ENCODE measurements around the gene IGFBP5.

Gene IGFBP5

DNA sequence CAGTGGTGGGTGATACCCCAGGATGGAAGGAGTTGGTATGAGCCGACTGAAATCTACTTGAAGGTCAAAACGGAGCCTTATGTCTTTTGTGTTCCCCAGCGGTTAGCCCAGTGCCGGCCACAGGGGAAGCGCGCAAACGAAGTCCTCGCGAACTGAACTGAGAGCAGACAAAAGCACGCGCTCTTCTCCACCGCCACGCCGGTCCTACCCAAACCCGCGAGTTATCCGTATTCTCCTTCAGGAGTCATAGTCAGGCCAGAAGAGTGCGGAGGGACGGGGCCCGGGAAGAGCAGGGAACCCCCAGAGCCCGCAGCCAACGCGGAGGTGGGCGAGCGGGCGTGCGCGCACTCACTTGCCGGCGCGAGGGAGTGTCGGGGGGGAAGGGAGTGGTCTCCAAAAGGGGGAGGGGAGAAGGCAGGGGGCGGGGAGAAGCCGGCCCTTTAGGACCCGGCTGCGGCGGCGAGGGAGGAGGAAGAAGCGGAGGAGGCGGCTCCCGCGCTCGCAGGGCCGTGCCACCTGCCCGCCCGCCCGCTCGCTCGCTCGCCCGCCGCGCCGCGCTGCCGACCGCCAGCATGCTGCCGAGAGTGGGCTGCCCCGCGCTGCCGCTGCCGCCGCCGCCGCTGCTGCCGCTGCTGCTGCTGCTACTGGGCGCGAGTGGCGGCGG is 62.3 kb downstream of the IGFBP5 start, which contains the start of gene IGFBP2:
Gene IGFBP2 (plus strand): TSS at position 469 of the 664 bp plus-strand sequence. CDS start 104 bp downstream, at position 573.
- Histone ChIP-seq H3K4me3 (peak within 1 kb of the TSS; percentile 23 to 47 (median 37)), H3K27ac (peak within 1 kb of the TSS in 2 of 21 experiments; percentile 11 to 51)

DNA sequence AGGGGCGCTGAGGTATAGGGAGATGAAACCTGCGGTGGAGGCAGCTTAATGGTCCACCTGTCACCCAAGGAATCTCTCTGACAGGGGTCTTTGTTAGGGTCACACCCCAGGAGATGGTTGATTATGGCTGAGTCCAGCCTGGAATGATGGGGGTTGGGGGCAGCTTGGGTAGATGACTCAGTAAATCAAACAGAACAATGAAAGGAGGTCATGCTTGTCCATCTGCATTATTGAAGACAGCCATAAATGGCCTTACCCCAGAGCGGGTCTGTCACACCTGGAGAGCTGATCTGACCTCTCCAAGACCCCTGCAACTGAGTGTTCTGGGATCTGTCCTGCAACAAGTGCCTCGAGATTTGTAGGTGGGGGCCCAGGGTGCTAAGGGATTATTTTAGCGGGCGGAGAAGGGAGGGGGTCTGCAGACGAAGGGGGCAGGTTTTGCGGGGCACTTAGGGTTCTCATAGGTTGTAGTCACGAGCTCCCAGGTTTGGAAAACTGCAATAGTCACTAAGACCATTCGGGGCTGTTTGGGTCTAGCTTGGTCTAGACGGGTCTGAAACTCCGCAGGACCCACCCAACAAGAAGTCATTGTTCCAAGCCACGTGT is 62.9 kb downstream of the IGFBP5 start:
- Histone ChIP-seq H3K27ac (no peak overlapping the region), H3K4me3 (no peak overlapping the region)

DNA sequence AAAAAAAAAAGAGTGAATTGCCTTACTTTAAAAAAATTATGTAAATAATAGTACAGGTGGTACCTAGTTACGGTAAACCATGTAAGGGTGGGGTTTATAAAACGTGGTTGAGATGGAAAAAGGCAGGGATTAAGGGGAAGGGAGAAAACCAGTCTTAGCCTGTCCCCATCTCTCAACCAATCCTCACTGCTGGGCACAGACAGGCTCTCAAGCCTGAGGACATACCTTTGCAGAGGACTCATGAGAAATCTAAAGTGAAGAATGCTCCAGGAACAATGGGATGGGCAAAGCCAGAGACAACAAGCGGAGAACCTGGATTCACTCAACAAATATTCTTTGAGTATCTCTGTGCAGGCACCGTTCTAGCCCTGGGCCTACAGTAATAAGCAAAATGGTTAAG is 65.6 kb downstream of the IGFBP5 start:
- no peak overlapping the region for H3K4me3 ChIP-seq

DNA sequence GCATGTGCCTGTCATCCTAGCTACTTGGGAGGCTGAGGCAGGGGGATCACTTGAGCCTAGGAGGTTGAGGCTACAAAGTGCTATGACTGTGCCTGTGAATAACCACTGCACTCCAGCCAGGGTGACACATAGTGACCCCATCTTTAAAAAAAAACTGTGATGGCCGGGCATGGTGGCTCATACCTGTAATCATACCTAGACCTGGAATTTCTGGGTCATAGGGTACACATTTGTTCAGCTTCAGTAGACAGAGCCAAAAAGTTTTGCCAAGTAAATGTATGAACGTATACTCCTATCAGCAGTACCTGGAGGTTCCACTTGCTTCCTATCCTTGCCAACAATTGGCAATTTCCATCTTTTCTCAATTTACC is 68.5 kb downstream of the IGFBP5 start:
- no peak overlapping the region for H3K4me3 ChIP-seq

More for the DNA sequence above, 65.6 kb downstream of the IGFBP5 start:
- H3K27ac ChIP-seq: no peak overlapping the region

DNA sequence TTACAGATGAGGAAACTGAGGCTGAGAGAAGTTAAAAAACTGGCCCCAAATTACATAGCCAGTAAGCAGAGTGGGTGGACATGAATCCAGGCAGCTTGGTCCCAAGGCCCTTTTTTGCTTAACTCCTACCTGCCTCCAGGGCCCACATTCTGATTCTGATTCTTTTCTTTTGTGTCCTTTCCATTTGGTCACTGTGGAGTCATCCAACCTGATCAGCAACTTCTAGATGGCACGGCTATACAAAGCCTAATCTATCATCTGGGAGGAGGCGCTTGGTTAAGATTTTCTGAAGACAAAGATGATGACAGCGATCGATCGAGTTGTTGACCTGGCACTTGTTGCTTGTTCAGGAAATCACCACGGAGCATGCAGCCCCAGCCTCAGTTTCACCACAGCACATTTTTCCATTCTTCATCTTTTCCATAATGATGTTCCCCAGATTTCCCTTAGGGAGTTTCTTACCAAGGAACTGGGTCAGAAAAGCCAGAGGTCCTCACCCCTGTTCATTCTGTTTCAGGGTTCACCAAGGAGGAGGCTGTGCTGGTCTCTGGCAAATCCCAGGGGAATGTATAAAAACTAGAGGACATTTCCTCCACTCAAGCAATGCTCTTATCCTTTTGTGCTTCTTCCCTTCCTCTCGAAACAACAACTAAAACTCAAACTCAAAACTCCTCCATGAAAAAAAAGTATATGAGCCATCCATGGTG is 69.0 kb downstream of the IGFBP5 start:
- H3K4me3 ChIP-seq: no peak overlapping the region

More for the DNA sequence above, 68.5 kb downstream of the IGFBP5 start:
- no peak overlapping the region for H3K27ac ChIP-seq

DNA sequence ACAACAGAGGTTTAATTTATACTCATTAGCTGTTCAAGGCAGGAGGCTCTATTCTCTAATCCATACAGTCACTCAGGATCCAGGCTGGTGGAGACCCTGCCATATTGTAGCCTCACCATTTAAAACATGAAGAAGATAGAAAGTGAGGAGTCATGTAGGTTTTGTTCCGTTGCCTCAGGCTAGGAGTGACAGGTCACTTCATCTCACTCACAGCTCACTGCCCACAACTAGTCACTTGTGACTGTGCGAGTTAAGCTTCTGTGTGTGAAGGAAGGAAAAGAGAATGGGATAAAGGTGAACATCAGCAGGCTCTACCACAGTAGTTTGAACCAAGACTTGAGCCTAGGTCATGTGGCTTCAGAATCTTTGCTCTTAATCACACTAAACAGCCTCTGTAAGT is 71.1 kb downstream of the IGFBP5 start:
- no peak overlapping the region for H3K4me3 ChIP-seq
- no peak overlapping the region for H3K27ac ChIP-seq

More for the DNA sequence above, 69.0 kb downstream of the IGFBP5 start:
- H3K27ac ChIP-seq: no peak overlapping the region

DNA sequence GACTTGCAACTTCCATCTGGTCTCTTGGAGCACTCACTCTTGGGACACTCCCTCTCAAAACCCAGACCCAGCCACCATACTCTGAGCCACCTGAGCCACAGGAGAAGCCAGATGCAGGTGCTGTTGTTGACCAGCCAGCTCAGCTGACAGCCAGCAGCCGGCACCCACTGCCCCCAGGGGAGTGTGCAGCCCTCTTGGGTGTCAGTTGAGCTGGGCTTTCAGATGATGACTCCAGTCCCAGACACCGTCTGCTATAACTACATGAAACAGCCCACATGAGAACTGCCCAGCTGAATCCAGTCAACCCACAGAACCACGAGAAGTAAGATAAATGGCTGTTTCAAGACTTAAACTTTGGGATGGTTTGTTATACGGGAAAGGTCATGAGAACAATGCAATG is 72.8 kb downstream of the IGFBP5 start:
- Histone ChIP-seq H3K4me3 (no peak overlapping the region), H3K27ac (no peak overlapping the region)
